GM13976 (cell line): ENCODE measurements around the gene NF1.

Experiments used
- DNase-seq: peaks from one replicate; pipeline ENCODE4 v3.0.0; 2012; ENCODE audit warnings: low spot score
- CTCF ChIP-seq: IDR thresholded peaks from 2 replicates; pipeline ENCODE4 v1.5.1; 2012; ENCODE audit warnings: borderline replicate concordance, mild to moderate bottlenecking; ENCODE audit not compliant: insufficient read depth; ENCODE audit errors: extremely low read depth, missing control alignments, control extremely low read depth
- in situ Hi-C: fragments of 300-500 bp; cut with MboI; formaldehyde crosslinking; loops from one replicate; pipeline ENCODE4 v1.12.0; 2022; ENCODE audit warnings: low sequenced_read_pairs, mixed read lengths, inconsistent platforms; ENCODE audit not compliant: unreplicated experiment

Gene NF1

GRCh38 chr17:31093866-31094599, 744 bp upstream of the NF1 start:
- DNase-seq, result no peak
- no peak for TF ChIP-seq CTCF
- in situ Hi-C loops, result no loop called here

GRCh38 chr17:31095236-31096105, 694 bp downstream of the NF1 start:
- peak; percentile 36 for DNase-seq
- in situ Hi-C loops, result no loop called here
- TF ChIP-seq CTCF, result no peak

- no peak for TF ChIP-seq CTCF
- in situ Hi-C loops, result no loop called here
- DNase-seq, result no peak
Observed at GRCh38 chr17:31096106-31096436, 1.3 kb downstream of the NF1 start.

- DNase-seq, result no peak
- TF ChIP-seq CTCF, result no peak
- in situ Hi-C loops, result no loop called here
Observed at GRCh38 chr17:31099016-31099415, 4.2 kb downstream of the NF1 start.

- in situ Hi-C loops, result no loop called here
- DNase-seq, result no peak
- TF ChIP-seq CTCF, result no peak
Observed at GRCh38 chr17:31100840-31101459, 6.2 kb downstream of the NF1 start.

- no peak for DNase-seq
- in situ Hi-C loops, result no loop called here
- TF ChIP-seq CTCF, result no peak
Observed at GRCh38 chr17:31101943-31102342, 7.2 kb downstream of the NF1 start.
